HL-60 (cell line): ENCODE measurements around the gene ANKRD33B.

ENCODE experiments used
- DNase-seq, 2 experiments: peaks; one replicate each; pipeline ENCODE4 v3.0.0-alpha.2; 2010 to 2020; ENCODE audit warnings: low read depth in 1 of 2, low spot score in 1 of 2
- H3K27ac ChIP-seq: fragments of 250-450 bp; sonication (Bioruptor Pico); replicated peaks from 2 replicates; pipeline ENCODE4 v1.5.1; 2020; ENCODE audit warnings: mild to moderate bottlenecking, moderate library complexity
- H3K27me3 ChIP-seq: fragments of 250-450 bp; sonication (Bioruptor Pico); 2 replicates; pipeline ENCODE4 v1.5.1; 2021; ENCODE audit warnings: mild to moderate bottlenecking, moderate library complexity; ENCODE audit not compliant: insufficient read depth, poor library complexity, severe bottlenecking
- H3K4me3 ChIP-seq: replicated peaks from 2 replicates; pipeline ENCODE4 v1.5.1; 2011; ENCODE audit warnings: mild to moderate bottlenecking, control low read depth, low read length; ENCODE audit not compliant: insufficient read depth
- CTCF ChIP-seq: IDR thresholded peaks from one replicate; pipeline ENCODE4 v1.5.1; 2011; ENCODE audit warnings: low read length, control low read depth, inconsistent platforms; ENCODE audit not compliant: insufficient read depth
- GABPA ChIP-seq: IDR thresholded peaks from 2 replicates; pipeline ENCODE4 v1.6.1; 2012; ENCODE audit warnings: low read depth
- POLR2AphosphoS5 ChIP-seq: IDR thresholded peaks from 2 replicates; pipeline ENCODE4 v1.6.1; 2012; ENCODE audit warnings: low read depth
- REST ChIP-seq: IDR thresholded peaks from 2 replicates; pipeline ENCODE4 v1.6.1; 2012; ENCODE audit warnings: low read depth; ENCODE audit not compliant: insufficient replicate concordance
- SPI1 ChIP-seq: IDR thresholded peaks from 2 replicates; pipeline ENCODE4 v1.6.1; 2012; ENCODE audit warnings: low read depth, mild to moderate bottlenecking, borderline replicate concordance

Gene ANKRD33B

GRCh38 chr5:10681731-10682679 is 118.1 kb downstream of the ANKRD33B start:
- TF ChIP-seq REST (no peak), CTCF (no peak), POLR2AphosphoS5 (peak; percentile 57), SPI1 (peak; percentile 28; the same call in 1 of the 2 replicates), GABPA (no peak)
- peak; percentile 43 to 58 for DNase-seq
- H3K27ac ChIP-seq: peak overlapping the region; percentile 63
- H3K27me3 ChIP-seq: no peaks in the 10 kb centered on the region
- H3K4me3 ChIP-seq: no peak overlapping the region

- no peaks in the 10 kb centered on the region for H3K27me3 ChIP-seq
- DNase-seq: no peak
- no peak overlapping the region for H3K4me3 ChIP-seq
- no peak for TF ChIP-seq GABPA
- no peak for TF ChIP-seq POLR2AphosphoS5
- no peak for TF ChIP-seq SPI1
- no peak for TF ChIP-seq CTCF
- no peak for TF ChIP-seq REST
- H3K27ac ChIP-seq: peak overlapping the region; percentile 63
Measured at GRCh38 chr5:10682801-10683525, 119.1 kb downstream of the ANKRD33B start.

GRCh38 chr5:10684303-10685086 is 120.6 kb downstream of the ANKRD33B start:
- TF ChIP-seq SPI1 (no peak), CTCF (no peak), POLR2AphosphoS5 (no peak), REST (no peak), GABPA (no peak)
- no peaks in the 10 kb centered on the region for H3K27me3 ChIP-seq
- no peak overlapping the region for H3K4me3 ChIP-seq

More at GRCh38 chr5:10684303-10685086, 120.6 kb downstream of the ANKRD33B start:
- no peak overlapping the region for H3K27ac ChIP-seq
- DNase-seq: no peak
